Choroid plexus epithelial cell (primary cell): Measurements from ENCODE around the gene LRP6.
A peak's percentile ranks its signal among the peaks of the same experiment; 100 is the strongest.

Experiments used
- DNase-seq: peaks from one replicate; pipeline ENCODE4 v3.0.0-alpha.2; 2010; ENCODE audit warnings: low read depth
- H3K4me3 ChIP-seq: 2 replicates; pipeline ENCODE4 v1.5.1; 2011; ENCODE audit warnings: low read depth, mild to moderate bottlenecking, control low read depth, low read length, moderate library complexity
- TF ChIP-seq, protein P1 (sequence below): conservative IDR thresholded peaks from 2 replicates; pipeline ENCODE4 v1.5.1; 2011; ENCODE audit warnings: low read depth, mild to moderate bottlenecking, control low read depth, inconsistent platforms, low read length, moderate library complexity

The LRP6 gene

DNA sequence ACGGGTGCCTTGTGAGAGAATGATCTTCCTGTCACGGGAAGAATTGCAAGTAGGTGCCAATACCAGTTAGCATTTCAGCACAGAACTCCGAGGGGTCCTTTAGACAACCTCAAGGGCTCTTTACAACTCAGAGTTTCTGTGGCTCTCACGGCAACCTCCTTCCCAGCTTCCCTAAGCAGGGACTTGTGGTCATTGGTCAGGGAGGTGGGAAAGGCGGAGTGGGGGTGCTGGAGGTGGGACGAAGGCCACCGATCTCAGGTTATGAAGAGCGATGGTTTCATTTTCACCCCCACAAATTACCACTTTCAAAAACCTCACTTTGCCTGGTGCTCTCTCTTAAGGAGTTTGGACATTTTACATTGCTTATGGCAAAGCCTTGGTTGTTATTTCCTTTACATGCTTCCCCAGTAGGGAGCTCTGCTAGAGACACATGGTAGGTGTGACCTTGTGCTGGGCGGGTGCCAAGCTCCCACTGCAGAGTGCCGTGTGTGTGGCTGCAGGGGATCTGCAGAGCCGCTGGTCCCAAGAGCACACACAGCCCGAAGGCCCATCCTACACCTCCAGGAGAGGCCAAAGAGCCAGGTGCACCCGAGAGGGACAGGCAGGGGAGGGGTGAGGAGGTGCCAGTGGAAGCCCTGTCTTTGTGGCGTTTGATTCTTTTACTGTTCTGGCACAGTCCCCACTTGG, 174.7 kb downstream of the LRP6 start:
- TF ChIP-seq, protein P1, sequence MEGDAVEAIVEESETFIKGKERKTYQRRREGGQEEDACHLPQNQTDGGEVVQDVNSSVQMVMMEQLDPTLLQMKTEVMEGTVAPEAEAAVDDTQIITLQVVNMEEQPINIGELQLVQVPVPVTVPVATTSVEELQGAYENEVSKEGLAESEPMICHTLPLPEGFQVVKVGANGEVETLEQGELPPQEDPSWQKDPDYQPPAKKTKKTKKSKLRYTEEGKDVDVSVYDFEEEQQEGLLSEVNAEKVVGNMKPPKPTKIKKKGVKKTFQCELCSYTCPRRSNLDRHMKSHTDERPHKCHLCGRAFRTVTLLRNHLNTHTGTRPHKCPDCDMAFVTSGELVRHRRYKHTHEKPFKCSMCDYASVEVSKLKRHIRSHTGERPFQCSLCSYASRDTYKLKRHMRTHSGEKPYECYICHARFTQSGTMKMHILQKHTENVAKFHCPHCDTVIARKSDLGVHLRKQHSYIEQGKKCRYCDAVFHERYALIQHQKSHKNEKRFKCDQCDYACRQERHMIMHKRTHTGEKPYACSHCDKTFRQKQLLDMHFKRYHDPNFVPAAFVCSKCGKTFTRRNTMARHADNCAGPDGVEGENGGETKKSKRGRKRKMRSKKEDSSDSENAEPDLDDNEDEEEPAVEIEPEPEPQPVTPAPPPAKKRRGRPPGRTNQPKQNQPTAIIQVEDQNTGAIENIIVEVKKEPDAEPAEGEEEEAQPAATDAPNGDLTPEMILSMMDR = no peak
- H3K4me3 ChIP-seq = no peak overlapping the region
- DNase-seq = peak; percentile 82

DNA sequence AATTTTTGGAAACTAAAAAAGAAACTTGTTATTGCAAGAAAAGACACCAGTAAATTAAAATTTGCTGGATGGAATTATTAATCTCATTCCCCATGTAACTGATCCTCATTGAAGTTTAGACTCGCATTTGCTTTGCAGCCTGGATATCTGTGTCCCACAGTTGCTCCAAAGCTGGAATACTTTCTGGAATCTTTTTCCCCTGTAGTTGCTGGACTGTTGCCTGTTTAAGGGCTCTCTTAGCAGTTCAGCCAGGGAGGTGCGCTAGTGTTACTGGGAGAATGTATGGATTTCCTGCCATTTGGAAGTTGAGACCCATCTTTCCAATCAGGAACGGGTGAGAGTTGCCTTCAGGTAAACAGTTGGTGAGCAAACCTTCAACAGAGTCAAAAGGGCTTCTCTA, 175.8 kb downstream of the LRP6 start:
- TF ChIP-seq, protein P1 = no peak
- no peak overlapping the region for H3K4me3 ChIP-seq
- DNase-seq = no peak

DNA sequence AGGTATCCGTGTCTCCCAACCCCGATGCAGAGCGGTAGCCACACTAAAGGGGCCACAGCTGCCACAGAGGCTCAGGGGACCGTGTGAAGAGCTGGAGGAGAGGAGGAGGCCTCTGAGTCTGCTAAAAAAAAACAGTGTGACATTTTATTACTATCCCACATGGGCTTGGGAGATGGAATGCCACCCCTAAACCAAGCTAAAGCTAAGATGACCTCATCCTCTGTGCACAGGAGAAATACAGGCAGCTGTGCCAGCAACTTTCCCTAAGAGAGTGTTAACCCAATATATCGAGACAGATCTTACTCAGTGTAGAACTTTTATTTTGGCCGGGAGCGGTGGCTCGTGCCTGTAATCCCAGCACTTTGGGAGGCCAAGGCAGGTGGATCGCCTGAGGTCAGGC, 178.1 kb downstream of the LRP6 start:
- no peak overlapping the region for H3K4me3 ChIP-seq
- TF ChIP-seq, protein P1 = no peak
- DNase-seq = no peak

GRCh38 chr12:12088147-12088546, 178.7 kb downstream of the LRP6 start:
- no peak for DNase-seq
- TF ChIP-seq, protein P1 = no peak
- H3K4me3 ChIP-seq = no peak overlapping the region

GRCh38 chr12:12087693-12088034, 179.2 kb downstream of the LRP6 start:
- DNase-seq = no peak
- TF ChIP-seq, protein P1 = no peak
- H3K4me3 ChIP-seq = no peak overlapping the region

DNA sequence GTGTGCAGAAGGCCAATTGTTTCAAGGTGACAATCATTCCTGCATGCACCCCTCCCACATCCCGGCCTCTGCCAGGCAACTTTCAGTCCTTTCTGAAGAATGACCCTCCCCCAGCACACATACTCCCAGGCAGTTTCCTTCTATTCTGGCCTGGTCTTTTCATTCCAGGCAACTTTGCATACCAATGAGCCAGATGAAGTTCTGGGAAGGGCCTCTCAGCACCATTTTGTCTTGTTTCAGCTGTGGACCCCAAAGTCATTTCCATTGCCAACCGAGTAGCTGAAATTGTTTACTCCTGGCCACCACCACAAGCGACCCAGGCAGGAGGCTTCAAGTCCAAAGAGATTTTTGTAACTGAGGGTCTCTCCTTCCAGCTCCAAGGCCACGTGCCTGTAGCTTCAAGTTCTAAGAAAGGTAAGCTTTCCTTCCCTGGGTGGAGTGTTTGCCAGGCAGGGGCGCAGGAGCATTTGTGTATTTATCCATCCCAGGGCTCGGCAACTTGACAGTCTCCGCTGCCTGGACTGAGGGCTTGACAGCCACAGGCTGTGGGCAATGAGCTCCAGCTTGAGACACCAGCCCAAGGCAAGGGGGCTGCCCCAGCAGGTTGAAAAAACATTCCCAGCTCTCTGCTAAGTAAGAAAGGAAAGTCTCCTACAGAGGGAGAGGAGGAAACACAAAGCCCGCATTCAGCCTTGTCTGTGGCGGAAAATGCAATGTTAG, 179.7 kb downstream of the LRP6 start:
- DNase-seq = no peak
- TF ChIP-seq, protein P1 = no peak
- no peak overlapping the region for H3K4me3 ChIP-seq

GRCh38 chr12:12086362-12086761, 180.5 kb downstream of the LRP6 start:
- DNase-seq = no peak
- TF ChIP-seq, protein P1 = no peak
- H3K4me3 ChIP-seq = no peak overlapping the region
